ENCODE results near the gene RAPH1.

RAPH1 gene

GRCh38 chr2:203484266-203485112 lies 50.6 kb downstream of the RAPH1 start:
- peak in 2 of 3 donors; percentile 10 to 11 for DNase-seq (ENCODE audit: low read depth in 3 of 3)

- no peak for DNase-seq (ENCODE audit: low read depth in 3 of 3)
These were observed 54.5 kb downstream of the RAPH1 start for GRCh38 chr2:203480623-203481022.

GRCh38 chr2:203476881-203477280 lies 58.2 kb downstream of the RAPH1 start:
- no peak for DNase-seq (ENCODE audit: low read depth in 3 of 3)

- no peak for DNase-seq (ENCODE audit: low read depth in 3 of 3)
These were observed 63.8 kb downstream of the RAPH1 start for GRCh38 chr2:203471323-203471722.

- no peak for DNase-seq (ENCODE audit: low read depth in 3 of 3)
These were observed 64.7 kb downstream of the RAPH1 start for GRCh38 chr2:203470371-203470770.

GRCh38 chr2:203469546-203469945 lies 65.6 kb downstream of the RAPH1 start:
- no peak for DNase-seq (ENCODE audit: low read depth in 3 of 3)

DNA sequence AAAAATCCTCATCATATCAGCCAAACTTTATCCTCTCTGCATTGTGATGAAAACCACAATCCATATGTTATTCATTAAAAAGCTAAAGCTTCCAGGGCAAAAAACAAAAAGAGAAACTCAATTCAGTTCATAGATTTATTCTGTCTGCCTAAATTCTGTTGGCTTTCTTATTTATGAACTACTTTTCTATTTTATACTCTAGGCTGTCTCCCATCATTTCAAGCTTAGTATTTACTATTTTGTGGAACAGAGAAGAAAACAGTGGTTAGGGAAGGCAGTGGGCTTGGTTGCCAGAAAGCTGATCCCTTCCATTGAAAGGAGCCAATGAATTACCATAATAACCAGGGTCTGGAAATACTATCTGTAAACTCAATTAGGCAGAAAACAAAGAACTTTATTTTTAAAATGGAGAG lies 71.8 kb downstream of the RAPH1 start:
- DNase-seq (ENCODE audit: low read depth in 3 of 3), result no peak

DNA sequence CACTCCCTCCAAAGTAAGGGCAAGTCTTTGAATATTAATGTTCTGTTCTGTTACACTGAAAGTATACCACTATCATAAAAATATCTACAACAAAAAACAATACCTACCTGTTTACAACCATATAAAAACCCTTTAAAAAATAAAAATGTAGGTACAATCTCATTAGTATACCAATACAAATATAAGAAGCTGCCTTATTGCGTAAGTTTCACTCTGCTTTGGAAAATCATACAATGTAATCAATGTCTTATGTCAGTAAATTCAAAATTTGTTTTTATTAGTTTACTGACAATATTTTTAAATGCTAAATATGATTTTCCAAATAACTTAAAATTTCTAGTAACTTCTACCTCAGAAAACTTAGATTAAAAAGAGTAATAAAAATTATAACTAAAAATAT lies 72.8 kb downstream of the RAPH1 start:
- no peak for DNase-seq (ENCODE audit: low read depth in 3 of 3)

GRCh38 chr2:203461746-203462145 lies 73.4 kb downstream of the RAPH1 start:
- DNase-seq (ENCODE audit: low read depth in 3 of 3), result no peak

DNA sequence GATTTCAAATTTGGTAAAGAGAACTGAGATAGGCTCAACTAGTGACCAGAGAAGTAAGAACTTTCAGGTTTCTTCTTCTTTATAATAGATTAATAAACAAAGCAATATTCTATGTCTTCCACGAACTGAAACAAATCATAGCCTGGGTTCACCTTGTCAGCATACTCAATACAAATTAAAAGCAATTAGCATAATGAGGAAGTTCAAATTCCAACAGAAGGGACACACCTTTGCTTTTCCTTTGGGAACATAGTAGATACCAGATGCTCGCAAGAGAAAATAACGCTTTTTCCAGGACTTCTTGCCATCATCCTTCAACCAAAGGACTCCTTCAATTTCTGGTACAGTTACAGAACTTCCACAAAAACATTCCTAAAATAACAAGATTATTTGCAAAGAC lies 79.9 kb downstream of the RAPH1 start:
- no peak for DNase-seq (ENCODE audit: low read depth in 3 of 3)

DNA sequence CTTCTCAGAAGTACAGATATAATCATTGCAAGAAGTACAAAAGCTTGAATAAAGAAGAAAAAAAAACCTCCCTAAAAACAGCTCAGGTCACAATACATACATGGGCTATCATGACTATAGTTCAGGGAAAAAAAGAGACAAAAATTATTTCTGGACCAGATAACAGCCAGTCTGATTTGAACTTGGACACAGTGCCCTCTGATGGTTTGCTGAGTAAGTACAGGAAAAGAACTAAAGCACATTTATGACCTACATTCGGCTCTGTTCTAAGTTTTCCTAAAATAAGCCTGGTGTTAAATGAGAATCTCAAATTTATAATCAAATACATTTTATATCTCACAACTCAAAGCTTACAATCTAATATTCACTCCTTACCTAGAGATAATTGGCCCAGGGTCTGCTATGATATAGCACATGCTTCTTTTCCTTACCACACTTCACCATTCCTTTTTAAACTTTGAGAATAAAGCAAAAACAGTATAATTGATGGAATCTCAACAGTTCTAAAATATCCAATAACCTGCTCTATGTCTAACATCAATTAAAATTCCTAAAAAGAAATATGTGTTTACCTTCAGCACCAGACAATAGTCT lies 81.1 kb downstream of the RAPH1 start:
- no peak for DNase-seq (ENCODE audit: low read depth in 3 of 3)

DNA sequence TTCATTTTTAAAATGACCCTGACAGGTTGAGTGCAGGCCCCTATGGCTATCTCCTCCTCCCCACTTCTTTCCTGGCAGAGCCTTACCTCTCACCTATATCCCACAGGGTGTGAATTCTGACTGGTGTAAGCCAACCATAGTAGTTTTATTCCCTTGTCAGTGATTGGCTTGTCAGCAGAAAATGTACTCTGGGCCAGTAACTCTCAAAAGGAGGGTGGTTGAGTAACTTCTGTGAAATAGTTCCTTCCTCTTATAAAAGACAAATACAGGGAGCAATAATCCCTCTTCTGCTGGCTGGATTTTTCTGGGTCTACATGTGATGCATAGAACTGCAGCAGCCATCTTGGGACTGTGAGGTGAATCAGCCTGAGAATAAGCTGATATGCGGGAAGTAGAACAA lies 83.4 kb downstream of the RAPH1 start:
- DNase-seq (ENCODE audit: low read depth in 3 of 3), result no peak

- DNase-seq (ENCODE audit: low read depth in 3 of 3), result no peak
These were observed 84.1 kb downstream of the RAPH1 start for GRCh38 chr2:203451011-203451410.

DNA sequence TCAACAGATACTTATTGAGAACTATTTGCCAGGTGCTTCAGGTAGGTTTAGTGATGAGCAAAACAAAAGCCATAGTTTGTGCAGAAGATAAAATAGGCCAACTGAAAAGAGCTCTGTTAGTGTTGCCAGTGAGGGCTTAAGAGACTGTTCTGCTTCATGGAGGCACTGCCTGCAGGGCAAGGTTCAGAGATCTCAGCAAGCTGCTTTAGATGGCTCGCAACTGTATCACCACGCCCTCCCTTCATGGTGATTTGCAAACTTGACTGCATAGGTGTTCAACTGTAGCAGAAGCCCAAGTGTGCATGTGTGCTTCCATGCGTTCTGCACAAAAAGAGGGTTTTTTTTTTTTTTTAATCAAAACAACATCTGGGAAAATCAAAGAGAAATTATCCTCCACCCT lies 84.5 kb downstream of the RAPH1 start:
- DNase-seq (ENCODE audit: low read depth in 3 of 3), result no peak

GRCh38 chr2:203446780-203447179 lies 88.3 kb downstream of the RAPH1 start:
- no peak for DNase-seq (ENCODE audit: low read depth in 3 of 3)

DNA sequence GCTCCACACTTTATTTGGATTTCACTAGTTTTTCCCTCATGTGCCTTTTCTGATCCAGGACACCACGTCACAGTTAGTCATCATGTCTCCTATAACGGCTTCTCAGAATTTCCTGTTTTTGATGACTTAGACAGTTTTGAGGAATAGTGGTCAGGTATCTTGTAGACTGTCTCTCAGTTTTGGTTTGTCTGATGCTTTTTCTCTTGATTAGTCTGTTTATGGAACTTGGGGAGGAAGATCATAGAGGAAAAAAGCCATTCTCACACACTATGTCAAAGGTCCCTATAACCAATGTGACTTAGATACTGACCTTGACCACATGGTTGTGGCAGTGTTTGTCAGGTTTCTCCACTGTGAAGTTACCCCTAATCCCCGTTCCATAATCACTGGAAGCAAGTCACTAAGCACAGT lies 89.0 kb downstream of the RAPH1 start:
- no peak for DNase-seq (ENCODE audit: low read depth in 3 of 3)

- DNase-seq (ENCODE audit: low read depth in 3 of 3), result no peak
These were observed 90.4 kb downstream of the RAPH1 start for GRCh38 chr2:203444738-203445137.

GRCh38 chr2:203442463-203442862 lies 92.6 kb downstream of the RAPH1 start:
- no peak for DNase-seq (ENCODE audit: low read depth in 3 of 3)

DNA sequence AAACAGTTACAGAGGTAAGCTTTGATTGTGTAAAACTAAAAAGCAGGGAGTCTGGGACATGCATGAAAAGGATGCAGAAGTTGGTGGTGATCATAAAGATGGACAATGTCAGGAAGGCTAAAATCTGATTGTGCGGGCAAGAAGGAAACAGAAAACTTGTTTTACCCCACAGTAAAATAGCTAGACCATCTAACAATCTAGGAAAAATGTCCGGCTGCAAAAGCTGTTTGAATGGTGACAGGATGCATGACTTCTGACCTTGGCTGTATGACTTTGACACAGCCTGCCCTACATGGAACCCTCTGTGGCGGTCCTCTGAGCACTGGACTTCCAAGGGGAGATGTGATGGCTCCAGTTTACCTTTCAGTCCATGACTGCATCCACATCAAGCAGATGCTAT lies 93.6 kb downstream of the RAPH1 start:
- no peak for DNase-seq (ENCODE audit: low read depth in 3 of 3)

DNA sequence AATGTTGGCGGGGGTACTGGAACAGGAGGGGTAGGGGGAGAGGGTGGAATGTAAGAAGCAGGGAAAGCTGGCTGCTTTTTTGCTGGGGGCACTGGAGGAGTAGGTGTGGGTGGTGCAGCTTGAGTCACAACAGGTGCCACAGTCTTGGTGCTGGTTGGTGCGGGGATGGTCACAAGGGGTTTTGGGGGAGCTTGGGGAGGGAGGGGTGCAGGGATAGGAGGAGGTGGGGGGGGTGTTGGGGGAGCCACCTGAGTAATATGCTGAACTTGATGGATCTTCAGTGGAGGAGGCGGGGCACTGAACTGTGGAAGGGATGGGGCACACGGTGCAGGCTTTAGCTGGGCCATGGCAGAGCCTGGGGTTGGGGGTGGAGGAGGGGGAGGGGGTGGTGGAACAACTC lies 94.4 kb downstream of the RAPH1 start:
- no peak for DNase-seq (ENCODE audit: low read depth in 3 of 3)

GRCh38 chr2:203438528-203438927 lies 96.6 kb downstream of the RAPH1 start:
- DNase-seq (ENCODE audit: low read depth in 3 of 3), result no peak

DNA sequence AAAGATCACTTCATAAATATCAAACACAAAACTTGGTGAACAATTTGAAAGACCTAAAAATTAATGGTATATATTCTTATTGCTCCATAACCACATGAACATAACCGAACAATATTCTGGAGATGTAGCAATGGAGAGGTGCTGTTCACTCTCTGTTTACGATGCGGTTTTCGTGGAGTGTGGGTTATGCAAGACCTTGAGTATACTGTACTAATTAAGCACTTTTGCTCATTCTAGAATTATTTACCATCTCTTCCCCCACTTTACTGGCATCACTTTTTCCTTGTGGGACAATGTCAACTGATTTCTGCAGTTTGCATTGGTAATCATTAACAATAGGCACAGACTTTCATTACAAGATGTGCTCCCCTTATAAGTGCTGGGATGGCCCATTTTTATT lies 97.6 kb downstream of the RAPH1 start:
- DNase-seq (ENCODE audit: low read depth in 3 of 3), result no peak

- DNase-seq (ENCODE audit: low read depth in 3 of 3), result no peak
These were observed 98.6 kb downstream of the RAPH1 start for GRCh38 chr2:203436496-203436895.

DNA sequence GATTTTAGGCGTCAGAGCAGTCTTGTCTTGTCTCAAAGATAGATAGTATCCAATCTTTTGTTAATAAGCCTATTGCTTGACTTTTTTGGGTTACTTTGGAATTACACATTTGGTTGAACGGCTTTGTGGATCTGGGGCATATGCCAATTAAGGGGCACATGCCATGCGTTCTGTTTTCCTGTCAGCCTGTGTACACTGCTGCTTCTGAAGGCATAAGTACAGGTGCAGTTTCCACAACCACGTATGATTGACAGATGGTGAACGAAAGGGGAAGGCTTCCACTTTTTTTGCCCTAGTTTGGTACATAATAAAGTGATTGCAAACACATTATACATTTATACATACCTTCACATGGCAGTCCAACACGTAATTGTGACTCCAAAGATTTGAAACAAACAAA lies 102.3 kb downstream of the RAPH1 start:
- DNase-seq (ENCODE audit: low read depth in 3 of 3), result no peak

Data from stimulated activated CD4-positive, alpha-beta T cell treated with anti-CD3 and anti-CD28 coated beads, TNF-alpha, amount 100 ng/mL, for 48 hours (primary cell).